Gastroesophageal sphincter (tissue), 3 donors: ENCODE measurements around the gene EXOSC6.

Experiments
- CTCF ChIP-seq, 4 experiments: fragments of 200-600 bp in 2 of 4; fragments of 450-650 bp in 2 of 4; sonication (generic) in 1 of 4; IDR thresholded peaks; one replicate each; pipeline ENCODE4 v1.5.1; 2017 to 2019; ENCODE audit warnings: antibody characterized with exemption in 4 of 4, mild to moderate bottlenecking in 2 of 4, moderate library complexity in 2 of 4
- POLR2AphosphoS5 ChIP-seq: sonication (generic); formaldehyde crosslinking; IDR thresholded peaks from one replicate; pipeline ENCODE4 v1.6.1; 2017; ENCODE audit warnings: antibody characterized with exemption

DNA sequence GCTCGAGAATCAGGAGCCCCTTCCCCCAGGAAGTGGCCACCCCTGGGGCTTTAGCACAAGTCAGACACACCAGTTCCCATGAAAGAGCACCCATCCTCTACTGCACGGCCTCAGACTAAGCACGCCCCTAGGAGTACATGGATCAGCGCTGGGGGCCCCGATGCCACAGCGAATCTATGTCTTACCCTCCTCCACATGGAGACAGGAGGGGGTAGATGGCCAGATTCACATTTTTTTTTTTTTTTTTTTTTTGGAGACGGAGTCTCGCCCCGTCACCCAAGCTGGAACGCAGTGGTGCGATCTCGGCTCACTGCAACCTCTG lies 3.2 kb upstream of the EXOSC6 start:
- TF ChIP-seq POLR2AphosphoS5 (no peak), CTCF (IDR thresholded peaks at IDR 0.05) (no peak)
